ENCODE results near the gene OTOP2.
"Not testable (repeated sequence)": the region's sequence is repeated elsewhere in the genome, so short reads cannot be mapped to it uniquely, and the experiment has no call there.

OTOP2 gene

DNA sequence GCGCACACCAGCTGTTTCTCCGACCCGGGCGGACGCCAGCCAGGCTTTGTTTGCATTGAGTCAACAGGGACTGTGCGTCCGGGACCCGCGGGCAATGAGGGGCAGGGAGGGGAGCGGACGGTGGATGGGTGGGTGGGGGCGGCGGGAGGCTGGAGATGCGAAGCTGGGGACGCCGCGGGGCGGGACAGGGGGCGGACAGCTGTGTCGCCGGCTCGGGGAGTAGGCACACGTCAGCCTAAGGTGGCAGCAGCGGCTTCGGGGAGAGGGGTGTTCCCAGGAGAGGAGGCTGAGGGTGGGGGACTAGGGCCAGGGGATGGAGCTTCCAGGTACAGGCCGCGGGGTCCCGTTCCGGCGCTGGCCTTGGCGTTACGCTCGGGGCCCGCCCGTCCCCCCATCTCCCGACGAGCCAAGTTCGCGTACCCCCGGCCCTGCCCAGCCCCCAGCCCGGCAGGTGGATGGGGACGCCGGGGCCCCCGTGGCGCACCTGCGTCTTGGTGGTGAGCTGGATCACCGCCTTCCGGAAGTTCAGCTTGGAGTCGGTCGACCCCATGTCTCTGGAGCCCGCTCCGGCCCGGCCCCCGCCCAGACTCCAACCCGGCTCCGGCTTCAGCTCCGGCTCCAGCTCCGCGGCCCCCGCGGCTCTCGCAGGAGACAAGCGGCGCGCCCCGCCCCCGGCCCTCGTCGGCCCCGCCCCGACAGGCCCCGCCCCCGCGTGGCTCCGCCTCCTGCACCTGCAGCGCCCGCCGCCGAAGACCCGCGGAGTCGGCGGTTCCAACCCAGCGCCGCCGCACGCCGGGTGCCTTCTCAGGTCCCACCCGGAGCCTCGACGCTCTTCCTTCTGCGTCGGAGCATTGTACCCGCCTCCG, 48.3 kb downstream of the OTOP2 start, which contains the start of gene HID1:
Gene HID1, minus strand, starts transcription at position 653 of the 866 bp plus-strand sequence. Its CDS starts 103 bp downstream, at position 550.
- no peaks in the 10 kb centered on the region for H3K36me3 ChIP-seq (ENCODE audit: control insufficient read depth, insufficient read depth, low read length)
- H3K4me1 ChIP-seq (ENCODE audit: control insufficient read depth, insufficient read depth, low read length), result peaks cover 2% of the 10 kb centered on the region
- peak within 1 kb of the TSS; percentile 59 for H3K4me3 ChIP-seq (ENCODE audit: low read depth, low read length)
- peaks cover 46% of the 10 kb centered on the region for H3K27me3 ChIP-seq (ENCODE audit: control insufficient read depth, insufficient read depth, low read length)
- H3K9me3 ChIP-seq (ENCODE audit: control insufficient read depth, insufficient read depth, low read length), result no peaks in the 10 kb centered on the region
- no peak within 1 kb of the TSS for H3K9ac ChIP-seq (ENCODE audit: low read depth, low read length)

DNA sequence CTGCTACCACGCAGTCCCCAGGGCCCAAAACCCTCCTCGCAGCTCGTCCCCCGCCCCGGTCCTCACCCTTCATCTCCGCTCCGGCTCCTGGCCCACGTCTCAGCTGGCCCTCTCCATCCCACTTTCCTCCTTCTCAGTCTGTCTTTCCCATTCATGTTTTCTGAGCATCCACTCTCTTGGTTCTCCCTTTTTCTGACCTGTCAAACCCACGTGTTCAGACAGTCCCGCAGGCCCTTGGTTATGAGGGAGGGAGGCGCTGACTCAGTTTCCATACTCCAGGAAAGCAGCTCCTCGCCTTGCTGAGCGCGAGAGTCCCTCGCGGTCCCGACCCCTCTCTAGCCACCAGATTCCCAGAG, 48.9 kb downstream of the OTOP2 start:
- no peaks in the 10 kb centered on the region for H3K36me3 ChIP-seq (ENCODE audit: control insufficient read depth, insufficient read depth, low read length)
- no peaks in the 10 kb centered on the region for H3K9me3 ChIP-seq (ENCODE audit: control insufficient read depth, insufficient read depth, low read length)
- H3K27me3 ChIP-seq (ENCODE audit: control insufficient read depth, insufficient read depth, low read length), result peaks cover 48% of the 10 kb centered on the region
- H3K4me3 ChIP-seq (ENCODE audit: low read depth, low read length), result peak overlapping the region; percentile 59
- peaks cover 2% of the 10 kb centered on the region for H3K4me1 ChIP-seq (ENCODE audit: control insufficient read depth, insufficient read depth, low read length)
- H3K9ac ChIP-seq (ENCODE audit: low read depth, low read length), result no peak overlapping the region

DNA sequence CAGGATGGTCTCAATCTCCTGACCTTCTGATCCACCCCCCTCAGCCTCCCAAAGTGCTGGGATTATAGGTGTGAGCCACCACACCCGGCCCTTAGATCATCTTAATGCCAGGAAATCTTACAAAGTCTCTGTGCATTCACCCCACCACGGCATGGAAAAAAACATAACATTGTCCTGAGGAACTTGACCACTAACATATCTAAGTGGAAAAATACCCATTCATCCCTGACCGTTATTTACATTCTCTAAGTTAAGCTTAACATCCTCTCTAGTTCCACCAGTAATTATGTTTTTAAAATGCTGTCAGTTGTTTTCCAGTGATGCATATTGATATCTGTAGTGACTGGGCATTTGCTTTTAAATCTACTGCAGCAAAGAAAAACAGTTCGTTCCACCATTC, 51.9 kb downstream of the OTOP2 start:
- peaks cover 2% of the 10 kb centered on the region for H3K4me1 ChIP-seq (ENCODE audit: control insufficient read depth, insufficient read depth, low read length)
- H3K36me3 ChIP-seq (ENCODE audit: control insufficient read depth, insufficient read depth, low read length), result no peaks in the 10 kb centered on the region
- no peaks in the 10 kb centered on the region for H3K9me3 ChIP-seq (ENCODE audit: control insufficient read depth, insufficient read depth, low read length)
- H3K9ac ChIP-seq (ENCODE audit: low read depth, low read length), result no peak overlapping the region
- no peak overlapping the region for H3K4me3 ChIP-seq (ENCODE audit: low read depth, low read length)
- peaks cover 51% of the 10 kb centered on the region for H3K27me3 ChIP-seq (ENCODE audit: control insufficient read depth, insufficient read depth, low read length)

DNA sequence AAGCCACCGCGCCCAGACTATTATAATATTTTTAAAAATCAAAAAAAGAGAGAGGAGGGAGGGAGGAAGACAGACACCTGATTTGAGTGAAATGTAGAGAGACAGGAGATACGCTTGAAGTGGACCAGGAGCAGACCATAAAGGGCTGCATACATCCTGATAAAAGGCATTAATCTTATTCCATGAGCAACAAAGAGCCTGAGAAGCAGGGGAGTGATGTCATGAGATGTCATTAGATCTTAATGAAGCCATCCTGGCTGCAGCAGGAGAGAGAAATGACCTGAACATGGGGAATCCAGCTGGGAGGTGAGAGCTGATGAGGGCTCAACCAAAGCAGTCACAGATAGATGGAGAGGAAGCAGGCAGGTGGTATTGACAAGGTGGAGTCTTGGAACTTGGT, 53.7 kb downstream of the OTOP2 start:
- H3K4me1 ChIP-seq (ENCODE audit: control insufficient read depth, insufficient read depth, low read length), result peaks cover 5% of the 10 kb centered on the region

DNA sequence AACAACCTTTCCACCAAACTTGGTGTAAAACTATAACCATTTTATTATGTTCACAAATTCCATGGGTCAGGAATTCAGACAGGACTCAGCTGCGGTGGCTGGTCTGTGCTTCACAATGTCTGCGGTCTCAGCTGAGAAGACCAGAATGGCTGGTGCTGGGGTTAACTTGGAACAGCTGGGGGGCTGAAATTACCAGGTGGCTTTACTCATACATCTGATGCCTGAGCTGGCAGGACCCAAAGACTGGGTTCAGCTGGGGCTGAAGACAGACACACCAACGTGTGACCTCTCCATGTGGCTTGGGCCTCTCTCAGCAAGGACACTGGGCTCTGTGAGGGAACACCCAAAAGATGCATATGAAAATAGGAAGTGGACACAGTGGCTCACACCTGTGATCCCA, 54.2 kb downstream of the OTOP2 start:
- Histone ChIP-seq H3K27me3 (ENCODE audit: control insufficient read depth, insufficient read depth, low read length) (peaks cover 42% of the 10 kb centered on the region), H3K9ac (ENCODE audit: low read depth, low read length) (no peak overlapping the region), H3K9me3 (ENCODE audit: control insufficient read depth, insufficient read depth, low read length) (no peaks in the 10 kb centered on the region), H3K4me1 (ENCODE audit: control insufficient read depth, insufficient read depth, low read length) (peaks cover 3% of the 10 kb centered on the region), H3K4me3 (ENCODE audit: low read depth, low read length) (no peak overlapping the region), H3K36me3 (ENCODE audit: control insufficient read depth, insufficient read depth, low read length) (no peaks in the 10 kb centered on the region)

More for the DNA sequence above, 53.7 kb downstream of the OTOP2 start:
- Histone ChIP-seq H3K27me3 (ENCODE audit: control insufficient read depth, insufficient read depth, low read length) (peaks cover 46% of the 10 kb centered on the region), H3K9ac (ENCODE audit: low read depth, low read length) (no peak overlapping the region), H3K9me3 (ENCODE audit: control insufficient read depth, insufficient read depth, low read length) (no peaks in the 10 kb centered on the region), H3K4me3 (ENCODE audit: low read depth, low read length) (no peak overlapping the region), H3K36me3 (ENCODE audit: control insufficient read depth, insufficient read depth, low read length) (no peaks in the 10 kb centered on the region)

DNA sequence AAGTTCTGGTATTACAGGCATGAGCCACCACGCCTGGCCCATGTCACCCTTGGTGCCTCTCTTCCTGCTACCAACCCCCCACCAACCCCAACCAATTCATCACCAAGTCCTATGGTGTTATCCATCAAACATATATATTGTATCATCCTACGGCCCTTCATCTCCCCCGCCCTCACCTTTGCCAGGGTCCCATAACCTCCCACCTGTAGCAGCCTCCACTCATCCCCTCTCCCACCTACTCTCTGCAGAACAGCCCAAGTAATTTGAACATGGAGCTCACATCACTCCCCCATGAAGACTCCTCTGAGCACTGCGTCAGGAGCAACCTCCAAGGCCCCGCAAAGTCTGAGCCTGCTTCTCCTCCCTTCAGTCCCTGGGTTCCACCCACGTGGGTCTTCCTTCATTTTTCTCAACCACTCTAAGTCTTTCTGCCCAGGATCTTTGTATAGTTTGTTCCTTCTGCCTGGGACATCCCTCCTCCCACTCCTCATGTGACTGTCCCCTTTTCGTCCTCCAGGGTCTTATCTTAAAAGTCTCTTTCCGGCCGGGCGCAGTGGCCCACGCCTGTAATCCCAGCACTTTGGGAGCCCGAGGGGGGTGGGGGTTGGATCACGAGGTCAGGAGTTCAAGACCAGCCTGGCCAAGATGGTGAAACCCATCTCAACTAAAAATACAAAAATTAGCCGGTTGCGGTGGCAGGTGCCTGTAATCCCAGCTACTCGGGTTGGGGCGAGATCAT, 55.5 kb downstream of the OTOP2 start:
- Histone ChIP-seq H3K4me3 (ENCODE audit: low read depth, low read length) (no peak overlapping the region), H3K9ac (ENCODE audit: low read depth, low read length) (no peak overlapping the region), H3K4me1 (ENCODE audit: control insufficient read depth, insufficient read depth, low read length) (peaks cover 3% of the 10 kb centered on the region), H3K9me3 (ENCODE audit: control insufficient read depth, insufficient read depth, low read length) (no peaks in the 10 kb centered on the region), H3K27me3 (ENCODE audit: control insufficient read depth, insufficient read depth, low read length) (peaks cover 30% of the 10 kb centered on the region), H3K36me3 (ENCODE audit: control insufficient read depth, insufficient read depth, low read length) (no peaks in the 10 kb centered on the region)

DNA sequence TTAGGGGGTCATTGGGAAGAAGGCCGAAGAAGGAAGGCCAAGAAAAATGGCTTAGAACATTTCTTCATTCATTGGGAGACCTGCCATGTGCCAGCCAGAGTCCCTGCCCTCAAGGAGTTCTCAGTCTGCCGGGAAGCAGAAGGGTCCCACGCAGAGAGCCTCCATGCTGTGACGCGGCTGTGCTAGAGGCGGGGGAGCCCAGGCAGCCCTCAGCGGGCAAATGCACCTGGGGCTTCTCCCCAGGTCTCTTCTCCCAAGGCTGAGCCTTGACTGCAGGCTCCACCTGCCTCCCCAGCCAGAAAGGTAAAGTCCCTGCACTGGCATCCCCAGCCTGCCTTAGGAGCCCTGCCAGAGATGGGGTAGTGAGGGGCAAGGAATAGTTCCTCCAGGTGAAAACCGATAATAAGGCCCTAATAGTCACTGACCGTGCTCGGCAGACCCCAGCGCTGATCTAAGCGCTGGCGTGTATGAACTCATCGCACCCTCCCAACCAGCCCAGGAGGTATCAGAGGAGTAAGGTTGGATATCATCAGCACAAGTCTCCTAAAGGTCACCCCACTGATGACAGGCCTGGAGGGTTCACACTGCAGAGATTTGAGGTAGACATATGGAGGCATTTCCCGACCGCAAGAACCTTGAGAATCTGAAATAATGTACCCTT, 57.4 kb downstream of the OTOP2 start:
- Histone ChIP-seq H3K36me3 (ENCODE audit: control insufficient read depth, insufficient read depth, low read length) (no peaks in the 10 kb centered on the region), H3K9ac (ENCODE audit: low read depth, low read length) (peak overlapping the region; percentile 54), H3K4me1 (ENCODE audit: control insufficient read depth, insufficient read depth, low read length) (peaks cover 3% of the 10 kb centered on the region), H3K27me3 (ENCODE audit: control insufficient read depth, insufficient read depth, low read length) (peaks cover 22% of the 10 kb centered on the region), H3K9me3 (ENCODE audit: control insufficient read depth, insufficient read depth, low read length) (no peaks in the 10 kb centered on the region), H3K4me3 (ENCODE audit: low read depth, low read length) (peak overlapping the region; percentile 96)

DNA sequence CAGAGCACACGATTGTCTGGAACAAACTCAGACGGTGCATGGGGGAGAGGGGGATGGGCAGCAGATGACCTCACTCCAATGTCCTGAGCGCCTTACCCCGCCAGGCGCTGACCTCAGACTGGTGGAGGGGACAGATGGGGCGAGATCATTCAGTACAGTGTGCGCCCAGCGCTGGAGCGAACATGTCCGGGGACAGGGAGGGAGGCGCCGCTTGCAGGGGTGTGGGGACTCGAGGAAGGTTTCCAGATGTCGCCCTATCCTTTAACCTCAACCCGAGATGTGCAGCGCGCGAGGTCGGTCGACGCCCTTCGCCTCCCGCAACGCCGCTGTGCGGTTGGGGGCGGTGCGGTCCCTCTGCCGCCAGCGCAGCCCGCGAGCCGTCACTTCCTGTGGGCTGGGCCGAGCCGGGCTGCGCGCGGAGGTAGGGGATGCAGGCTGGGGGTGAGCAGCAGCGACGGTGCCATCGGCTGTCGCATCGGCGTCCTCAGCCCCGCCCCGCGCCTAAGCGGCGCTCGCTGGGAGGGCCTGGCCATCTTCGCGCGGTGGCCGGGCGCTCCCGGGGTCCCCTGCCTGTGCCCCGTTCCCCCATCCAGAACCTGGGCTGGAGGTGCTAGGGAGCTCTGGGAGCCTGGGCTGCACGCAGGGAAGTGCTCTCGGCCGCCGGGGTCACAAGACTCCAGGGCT, 58.0 kb downstream of the OTOP2 start:
- H3K4me3 ChIP-seq (ENCODE audit: low read depth, low read length), result peak overlapping the region; percentile 96

DNA sequence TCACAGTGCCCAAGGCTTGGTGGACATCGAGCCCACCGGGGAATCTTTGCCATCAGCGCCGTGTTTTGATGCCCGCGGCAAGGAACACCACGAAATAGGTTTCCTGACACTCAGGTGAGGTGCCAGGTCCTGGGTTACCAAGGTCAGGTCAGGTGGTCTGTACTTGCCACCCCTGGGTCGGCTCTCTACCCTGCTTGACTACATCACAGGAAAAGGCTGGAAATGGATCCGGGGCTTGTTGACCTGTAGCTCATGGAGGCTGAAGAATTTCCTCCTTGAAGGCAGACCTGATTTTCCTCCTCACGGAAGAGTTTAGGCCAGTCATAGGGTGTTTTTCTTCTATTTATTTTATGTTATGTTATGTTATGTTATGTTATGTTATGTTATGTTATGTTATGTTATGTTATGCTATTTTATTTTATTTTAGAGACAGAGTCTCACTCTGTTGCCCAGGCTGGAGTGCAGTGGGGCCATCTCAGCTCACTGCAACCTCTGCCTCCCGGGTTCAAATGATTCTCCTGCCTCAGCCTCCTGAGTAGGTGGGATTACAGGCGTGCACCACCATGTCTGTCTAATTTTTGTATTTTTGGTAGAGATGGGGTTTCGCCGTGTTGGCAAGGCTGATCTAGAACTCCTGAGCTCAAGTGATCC, 58.7 kb downstream of the OTOP2 start:
- peak overlapping the region; percentile 5 for H3K9ac ChIP-seq (ENCODE audit: low read depth, low read length)

More for the DNA sequence above, 58.0 kb downstream of the OTOP2 start:
- no peaks in the 10 kb centered on the region for H3K36me3 ChIP-seq (ENCODE audit: control insufficient read depth, insufficient read depth, low read length)
- H3K4me1 ChIP-seq (ENCODE audit: control insufficient read depth, insufficient read depth, low read length), result peaks cover 3% of the 10 kb centered on the region
- peaks cover 22% of the 10 kb centered on the region for H3K27me3 ChIP-seq (ENCODE audit: control insufficient read depth, insufficient read depth, low read length)
- peak overlapping the region; percentile 54 for H3K9ac ChIP-seq (ENCODE audit: low read depth, low read length)
- H3K9me3 ChIP-seq (ENCODE audit: control insufficient read depth, insufficient read depth, low read length), result no peaks in the 10 kb centered on the region

More for the DNA sequence above, 58.7 kb downstream of the OTOP2 start:
- H3K9me3 ChIP-seq (ENCODE audit: control insufficient read depth, insufficient read depth, low read length); H3K4me1 ChIP-seq (ENCODE audit: control insufficient read depth, insufficient read depth, low read length); H3K36me3 ChIP-seq (ENCODE audit: control insufficient read depth, insufficient read depth, low read length): not testable (repeated sequence)
- Histone ChIP-seq H3K27me3 (ENCODE audit: control insufficient read depth, insufficient read depth, low read length) (peaks cover 22% of the 10 kb centered on the region), H3K4me3 (ENCODE audit: low read depth, low read length) (peak overlapping the region; percentile 96)
